ENCODE measurements around the gene RNF212B. TPM values are rescaled to one million over a fixed set of nuclear protein-coding genes. Genes with fewer than 3 reads are reported as not detected.

Gene RNF212B
- total and polyA plus RNA-seq, 2 experiments from 2014 or later, result not detected

- Histone ChIP-seq H3K4me1 (ENCODE audit: insufficient read depth) (peaks cover 26% of the 10 kb centered on the region), H4K20me1 (ENCODE audit: insufficient read depth) (no peaks in the 10 kb centered on the region), H3K27me3 (replicated peaks; ENCODE audit: insufficient read depth) (no peaks in the 10 kb centered on the region), H3K36me3 (ENCODE audit: low read depth) (no peaks in the 10 kb centered on the region), H3K79me2 (ENCODE audit: insufficient read depth) (no peaks in the 10 kb centered on the region), H3K9me2 (ENCODE audit: insufficient read depth) (no peaks in the 10 kb centered on the region), H3K9ac (peak overlapping the region; percentile 43; the same call in 1 of the 2 replicates), H3F3A (ENCODE audit: insufficient read depth) (peaks cover 26% of the 10 kb centered on the region), H3K9me3 (ENCODE audit: low read depth) (no peaks in the 10 kb centered on the region), H3K4me3 (peak overlapping the region; percentile 38; the same call in 1 of the 2 replicates), H3K27ac (no peak overlapping the region), H3K4me2 (ENCODE audit: unreplicated experiment) (peak overlapping the region; percentile 60), H2AFZ (peak overlapping the region; percentile 66)
- TF ChIP-seq EZH2phosphoT487 (IDR thresholded peaks at IDR 0.05; ENCODE audit: insufficient read depth, low read depth) (no peak), EZH2 (IDR thresholded peaks at IDR 0.05; ENCODE audit: insufficient read depth, poor library complexity, severe bottlenecking) (no peak)
- in situ Hi-C loops (cut with MboI), result no loop called here
- WGBS, 2 experiments (ENCODE audit: low coverage in 1 of 2, low lambda C conversion rate in 2 of 2, missing lambda C conversion rate in 2 of 2), result 25 to 29% methylated on average over 24 of the region's 24 CpGs
- DNase-seq, result peak; percentile 82
These were observed 57.2 kb downstream of the RNF212B start for GRCh38 chr14:23294734-23295561.

- H3K9me2 ChIP-seq (ENCODE audit: insufficient read depth), result no peaks in the 10 kb centered on the region
- peaks cover 32% of the 10 kb centered on the region for H3K4me1 ChIP-seq (ENCODE audit: insufficient read depth)
- in situ Hi-C loops (cut with MboI), result no loop called here
These were observed 58.5 kb downstream of the RNF212B start for GRCh38 chr14:23296012-23296777.

GRCh38 chr14:23297096-23297495 lies 59.4 kb downstream of the RNF212B start:
- H3K79me2 ChIP-seq (ENCODE audit: insufficient read depth), result no peaks in the 10 kb centered on the region
- H3K27ac ChIP-seq, result no peak overlapping the region
- DNase-seq, result no peak
- H3K36me3 ChIP-seq (ENCODE audit: low read depth), result no peaks in the 10 kb centered on the region
- H3K4me2 ChIP-seq (ENCODE audit: unreplicated experiment), result no peak overlapping the region
- in situ Hi-C loops (cut with MboI), result no loop called here
- no peaks in the 10 kb centered on the region for H4K20me1 ChIP-seq (ENCODE audit: insufficient read depth)
- TF ChIP-seq EZH2phosphoT487 (IDR thresholded peaks at IDR 0.05; ENCODE audit: insufficient read depth, low read depth) (no peak), EZH2 (IDR thresholded peaks at IDR 0.05; ENCODE audit: insufficient read depth, poor library complexity, severe bottlenecking) (no peak)
- H3K9ac ChIP-seq, result no peak overlapping the region
- peaks cover 37% of the 10 kb centered on the region for H3F3A ChIP-seq (ENCODE audit: insufficient read depth)
- 79 to 83% methylated on average over 7 of the region's 7 CpGs for WGBS, 2 experiments (ENCODE audit: low coverage in 1 of 2, low lambda C conversion rate in 2 of 2, missing lambda C conversion rate in 2 of 2)
- no peak overlapping the region for H2AFZ ChIP-seq
- no peaks in the 10 kb centered on the region for H3K27me3 ChIP-seq (replicated peaks; ENCODE audit: insufficient read depth)
- no peaks in the 10 kb centered on the region for H3K9me2 ChIP-seq (ENCODE audit: insufficient read depth)
- peaks cover 32% of the 10 kb centered on the region for H3K4me1 ChIP-seq (ENCODE audit: insufficient read depth)
- no peaks in the 10 kb centered on the region for H3K9me3 ChIP-seq (ENCODE audit: low read depth)
- H3K4me3 ChIP-seq, result no peak overlapping the region

More at GRCh38 chr14:23296012-23296777, 58.5 kb downstream of the RNF212B start:
- TF ChIP-seq EZH2phosphoT487 (IDR thresholded peaks at IDR 0.05; ENCODE audit: insufficient read depth, low read depth) (no peak), EZH2 (IDR thresholded peaks at IDR 0.05; ENCODE audit: insufficient read depth, poor library complexity, severe bottlenecking) (no peak)
- no peak for DNase-seq
- Histone ChIP-seq H3K79me2 (ENCODE audit: insufficient read depth) (no peaks in the 10 kb centered on the region), H4K20me1 (ENCODE audit: insufficient read depth) (no peaks in the 10 kb centered on the region), H2AFZ (no peak overlapping the region), H3K9ac (no peak overlapping the region), H3K9me3 (ENCODE audit: low read depth) (no peaks in the 10 kb centered on the region), H3K4me2 (ENCODE audit: unreplicated experiment) (no peak overlapping the region), H3K27me3 (replicated peaks; ENCODE audit: insufficient read depth) (no peaks in the 10 kb centered on the region), H3K36me3 (ENCODE audit: low read depth) (no peaks in the 10 kb centered on the region), H3F3A (ENCODE audit: insufficient read depth) (peaks cover 37% of the 10 kb centered on the region), H3K27ac (no peak overlapping the region), H3K4me3 (no peak overlapping the region)
- WGBS, 2 experiments (ENCODE audit: low coverage in 1 of 2, low lambda C conversion rate in 2 of 2, missing lambda C conversion rate in 2 of 2), result 90 to 96% methylated on average over 7 of the region's 7 CpGs

GRCh38 chr14:23297611-23298277 lies 60.0 kb downstream of the RNF212B start:
- Histone ChIP-seq H3F3A (ENCODE audit: insufficient read depth) (peaks cover 37% of the 10 kb centered on the region), H3K9me3 (ENCODE audit: low read depth) (no peaks in the 10 kb centered on the region), H3K27me3 (replicated peaks; ENCODE audit: insufficient read depth) (no peaks in the 10 kb centered on the region), H2AFZ (no peak overlapping the region), H3K4me1 (ENCODE audit: insufficient read depth) (peaks cover 32% of the 10 kb centered on the region), H3K4me2 (ENCODE audit: unreplicated experiment) (no peak overlapping the region), H4K20me1 (ENCODE audit: insufficient read depth) (no peaks in the 10 kb centered on the region), H3K36me3 (ENCODE audit: low read depth) (no peaks in the 10 kb centered on the region), H3K9me2 (ENCODE audit: insufficient read depth) (no peaks in the 10 kb centered on the region), H3K9ac (peak overlapping the region; percentile 79), H3K4me3 (no peak overlapping the region), H3K79me2 (ENCODE audit: insufficient read depth) (no peaks in the 10 kb centered on the region), H3K27ac (peak overlapping the region; percentile 97)
- in situ Hi-C loops (cut with MboI), result no loop called here
- whole genome bisulfite sequencing, 2 experiments (ENCODE audit: low coverage in 1 of 2, low lambda C conversion rate in 2 of 2, missing lambda C conversion rate in 2 of 2), result 92 to 93% methylated on average over 7 of the region's 7 CpGs
- TF ChIP-seq EZH2phosphoT487 (IDR thresholded peaks at IDR 0.05; ENCODE audit: insufficient read depth, low read depth) (no peak), EZH2 (IDR thresholded peaks at IDR 0.05; ENCODE audit: insufficient read depth, poor library complexity, severe bottlenecking) (no peak)
- no peak for DNase-seq
